Measurements from ENCODE around the gene LEF1.
"Not testable (repeated sequence)": the region's sequence is repeated elsewhere in the genome, so short reads cannot be mapped to it uniquely, and the experiment has no call there.

The LEF1 gene

GRCh38 chr4:108060686-108061321, 107.9 kb downstream of the LEF1 start:
- no peak for DNase-seq (ENCODE audit: low read depth, low spot score)

- DNase-seq (ENCODE audit: low read depth, low spot score): peak; percentile 32
Measured at GRCh38 chr4:108060164-108060563, 108.6 kb downstream of the LEF1 start.

- DNase-seq (ENCODE audit: low read depth, low spot score): no peak
Measured at GRCh38 chr4:108058685-108059440, 109.9 kb downstream of the LEF1 start.

- DNase-seq (ENCODE audit: low read depth, low spot score): no peak
Measured at GRCh38 chr4:108056418-108056817, 112.3 kb downstream of the LEF1 start.

- no peak for DNase-seq (ENCODE audit: low read depth, low spot score)
Measured at GRCh38 chr4:108055787-108056186, 112.9 kb downstream of the LEF1 start.

GRCh38 chr4:108054025-108054638, 114.6 kb downstream of the LEF1 start:
- no peak for DNase-seq (ENCODE audit: low read depth, low spot score)

- DNase-seq (ENCODE audit: low read depth, low spot score): no peak
Measured at GRCh38 chr4:108053251-108053711, 115.5 kb downstream of the LEF1 start.

GRCh38 chr4:108052558-108053120, 116.1 kb downstream of the LEF1 start:
- DNase-seq (ENCODE audit: low read depth, low spot score): no peak

GRCh38 chr4:108051343-108051742, 117.4 kb downstream of the LEF1 start:
- no peak for DNase-seq (ENCODE audit: low read depth, low spot score)

- DNase-seq (ENCODE audit: low read depth, low spot score): not testable (repeated sequence)
Measured at GRCh38 chr4:108050166-108051111, 118.3 kb downstream of the LEF1 start.

- no peak for DNase-seq (ENCODE audit: low read depth, low spot score)
Measured at GRCh38 chr4:108049406-108049805, 119.3 kb downstream of the LEF1 start.

- DNase-seq (ENCODE audit: low read depth, low spot score): no peak
Measured at GRCh38 chr4:108048997-108049396, 119.7 kb downstream of the LEF1 start.

GRCh38 chr4:108048157-108048556, 120.6 kb downstream of the LEF1 start:
- DNase-seq (ENCODE audit: low read depth, low spot score): no peak

GRCh38 chr4:108047199-108047598, 121.5 kb downstream of the LEF1 start:
- DNase-seq (ENCODE audit: low read depth, low spot score): no peak

GRCh38 chr4:108045687-108046024, 123.1 kb downstream of the LEF1 start:
- no peak for DNase-seq (ENCODE audit: low read depth, low spot score)

GRCh38 chr4:108044951-108045686, 123.6 kb downstream of the LEF1 start:
- no peak for DNase-seq (ENCODE audit: low read depth, low spot score)

- DNase-seq (ENCODE audit: low read depth, low spot score): no peak
Measured at GRCh38 chr4:108043526-108043925, 125.2 kb downstream of the LEF1 start.

GRCh38 chr4:108042927-108043326, 125.8 kb downstream of the LEF1 start:
- no peak for DNase-seq (ENCODE audit: low read depth, low spot score)

- no peak for DNase-seq (ENCODE audit: low read depth, low spot score)
Measured at GRCh38 chr4:108037884-108038283, 130.8 kb downstream of the LEF1 start.

GRCh38 chr4:108036213-108036612, 132.5 kb downstream of the LEF1 start:
- DNase-seq (ENCODE audit: low read depth, low spot score): no peak

GRCh38 chr4:108035691-108036090, 133.0 kb downstream of the LEF1 start:
- DNase-seq (ENCODE audit: low read depth, low spot score): no peak

Measured in smooth muscle cell of the brain vasculature (primary cell).